ENCODE results near the gene AKIRIN1.
"Not testable (repeated sequence)": the region's sequence is repeated elsewhere in the genome, so short reads cannot be mapped to it uniquely, and the experiment has no call there.

The AKIRIN1 gene, protein sequence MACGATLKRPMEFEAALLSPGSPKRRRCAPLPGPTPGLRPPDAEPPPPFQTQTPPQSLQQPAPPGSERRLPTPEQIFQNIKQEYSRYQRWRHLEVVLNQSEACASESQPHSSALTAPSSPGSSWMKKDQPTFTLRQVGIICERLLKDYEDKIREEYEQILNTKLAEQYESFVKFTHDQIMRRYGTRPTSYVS

DNA sequence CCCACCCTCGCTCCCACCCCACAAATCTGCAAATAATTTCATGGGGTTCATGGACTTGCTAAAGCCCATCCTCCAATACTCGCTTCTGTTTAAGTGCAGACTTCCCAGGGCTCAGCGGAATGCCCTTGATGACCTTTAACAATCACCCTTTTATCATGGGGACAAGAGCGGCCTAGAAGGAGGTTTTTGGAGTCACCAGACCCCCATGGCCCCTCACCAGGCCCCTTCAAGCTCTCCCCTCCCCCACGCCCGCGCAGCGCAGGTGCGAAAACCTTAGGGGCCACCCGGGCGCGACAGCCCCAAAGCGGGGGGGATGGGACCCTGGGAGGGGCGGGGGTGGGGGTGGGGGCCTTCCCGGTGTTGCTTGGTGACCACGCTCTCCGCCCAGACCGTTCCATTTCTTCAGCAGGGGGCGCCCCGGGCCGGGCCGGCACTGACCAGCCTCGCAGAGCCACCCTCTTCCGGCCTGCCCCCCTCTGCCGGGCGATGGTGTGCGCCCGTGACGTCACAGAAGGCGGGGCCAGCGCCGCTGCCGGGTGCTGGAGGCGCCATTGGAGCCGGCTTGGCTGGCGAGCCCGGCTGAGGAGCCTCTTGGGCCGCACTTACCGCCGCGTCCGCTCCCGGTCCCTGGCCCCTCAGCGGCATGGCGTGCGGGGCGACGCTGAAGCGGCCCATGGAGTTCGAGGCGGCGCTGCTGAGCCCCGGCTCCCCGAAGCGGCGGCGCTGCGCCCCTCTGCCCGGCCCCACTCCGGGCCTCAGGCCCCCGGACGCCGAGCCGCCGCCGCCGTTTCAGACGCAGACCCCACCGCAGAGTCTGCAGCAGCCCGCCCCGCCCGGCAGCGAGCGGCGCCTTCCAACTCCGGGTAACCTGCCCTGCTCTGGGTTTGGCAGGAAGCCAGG, at the start of gene AKIRIN1:
Gene AKIRIN1, plus strand, starts transcription at position 539 of the 900 bp plus-strand sequence. Its CDS starts 105 bp downstream, at position 644.
- DNase-seq, result peak; percentile 99

DNA sequence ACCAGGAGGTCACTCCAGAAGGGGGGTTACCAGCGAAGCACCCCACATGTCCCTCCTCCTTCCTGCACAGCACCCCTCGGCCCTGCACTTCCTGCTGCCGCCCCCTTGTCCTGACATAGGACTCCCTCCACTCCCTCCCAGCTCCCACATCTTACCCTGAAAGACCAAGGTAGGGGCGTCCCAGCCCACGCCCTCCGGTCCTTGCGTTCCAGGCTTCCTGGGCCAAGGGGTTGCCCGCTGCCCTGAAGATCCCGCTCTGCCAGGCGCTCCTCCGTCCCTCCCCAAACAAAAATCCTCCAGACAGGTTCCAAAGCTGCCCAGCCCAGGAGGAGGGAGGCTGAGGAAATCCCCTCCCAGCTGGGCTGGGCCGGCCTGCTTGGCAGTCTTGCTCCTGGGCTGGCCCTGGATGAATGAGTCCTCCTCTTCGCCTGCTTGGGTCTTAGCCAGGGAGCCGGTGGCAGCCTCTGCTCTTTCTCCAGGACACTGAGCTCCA, 49.5 kb upstream of the AKIRIN1 start, which contains the start of gene RHBDL2:
Gene RHBDL2, minus strand, starts transcription at position 304 of the 493 bp plus-strand sequence. CDS start 22,618 bp downstream, outside the sequence.
- no peak for DNase-seq

DNA sequence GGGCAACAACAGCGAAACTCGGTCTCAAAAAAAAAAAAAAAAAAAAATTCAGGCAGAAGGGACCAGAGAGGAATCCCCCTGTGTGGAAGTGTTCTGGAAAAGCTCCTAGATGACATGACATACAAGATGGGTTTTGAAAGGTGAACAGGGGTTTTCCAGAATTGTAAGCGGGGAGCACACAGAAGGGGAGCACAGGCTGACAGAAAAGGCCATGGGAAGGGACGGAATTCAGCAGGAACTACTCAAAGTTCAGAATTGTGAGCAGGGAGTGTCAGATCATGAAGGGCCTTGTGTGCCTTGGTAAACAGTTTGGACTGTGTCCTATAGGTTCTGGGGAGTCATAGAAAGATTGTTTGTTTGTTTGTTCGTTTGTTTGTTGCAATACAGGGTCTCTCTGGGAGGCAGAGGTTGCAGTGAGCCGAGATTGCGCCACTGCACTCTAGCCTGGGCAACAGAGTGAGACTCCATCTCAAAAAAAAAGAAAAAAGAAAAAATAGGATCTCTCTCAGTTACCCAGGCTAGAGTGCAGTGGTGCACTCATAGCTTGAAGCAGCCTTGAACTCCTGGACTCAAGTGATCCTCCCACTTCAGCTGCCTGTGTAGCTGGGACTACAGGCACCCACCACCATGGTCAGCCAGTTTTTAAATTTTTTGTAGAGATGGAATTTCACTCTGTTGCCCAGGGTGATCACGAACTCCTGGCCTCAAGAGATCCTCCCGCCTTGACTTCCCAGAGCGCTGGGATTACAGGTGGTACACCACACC, 48.2 kb upstream of the AKIRIN1 start:
- no peak for DNase-seq

DNA sequence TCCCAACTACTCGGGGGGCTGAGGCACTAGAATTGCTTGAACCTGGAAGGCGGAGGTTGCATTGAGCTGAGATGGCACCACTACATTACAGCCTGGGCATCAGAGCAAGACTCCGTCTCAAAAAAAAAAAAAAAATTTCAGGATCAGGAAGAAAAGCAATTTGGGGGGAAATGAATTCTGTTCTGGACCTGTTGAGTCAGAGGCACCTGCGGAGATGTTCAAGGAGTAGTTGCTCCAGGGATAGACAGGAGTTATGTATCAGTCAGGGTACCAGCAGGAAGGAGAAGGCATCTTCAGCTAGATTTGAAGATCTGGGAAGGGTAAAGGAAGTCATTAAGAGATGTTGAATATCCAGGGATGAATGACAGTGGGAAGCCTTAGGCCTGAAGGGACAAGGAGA, 46.5 kb upstream of the AKIRIN1 start:
- no peak for DNase-seq

DNA sequence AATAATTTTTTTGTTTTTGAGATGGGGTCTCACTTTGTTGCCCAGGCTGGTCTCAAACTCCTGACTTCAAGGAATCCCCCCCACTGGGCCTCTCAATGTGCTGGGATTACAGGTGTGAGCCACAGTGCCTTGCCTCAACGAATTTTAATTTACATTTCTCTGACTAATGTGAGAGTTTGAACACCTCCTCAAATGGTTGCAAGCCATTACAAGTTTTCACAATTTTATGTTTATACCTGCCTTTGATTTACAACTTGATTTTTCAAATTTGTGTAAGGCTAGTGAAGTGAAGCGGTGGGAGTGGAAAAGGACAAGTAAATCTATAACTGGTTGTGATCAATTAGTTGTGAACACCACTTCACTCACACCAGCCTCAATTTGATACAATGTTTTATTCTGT, 40.5 kb upstream of the AKIRIN1 start:
- no peak for DNase-seq

DNA sequence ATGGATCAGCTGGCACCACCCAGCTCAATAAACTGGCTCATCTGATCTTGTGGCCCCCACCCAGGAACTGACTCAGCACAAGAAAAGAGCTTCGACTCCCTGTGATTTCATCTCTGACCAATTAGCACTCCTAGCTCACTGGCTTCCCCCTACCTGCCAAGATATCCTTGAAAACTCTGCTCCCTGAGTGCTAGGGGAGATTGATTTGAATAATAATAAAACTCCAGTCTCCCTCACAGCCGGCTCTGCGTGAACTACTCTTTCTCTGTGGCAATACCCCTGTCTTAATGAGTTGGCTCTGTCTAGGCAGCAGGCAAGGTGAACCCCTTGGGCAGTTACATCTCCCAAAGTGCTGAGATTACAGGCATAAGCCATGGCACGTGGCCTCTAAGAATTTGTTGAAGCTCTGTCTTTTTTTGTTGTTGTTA, 37.6 kb upstream of the AKIRIN1 start:
- DNase-seq, result no peak

DNA sequence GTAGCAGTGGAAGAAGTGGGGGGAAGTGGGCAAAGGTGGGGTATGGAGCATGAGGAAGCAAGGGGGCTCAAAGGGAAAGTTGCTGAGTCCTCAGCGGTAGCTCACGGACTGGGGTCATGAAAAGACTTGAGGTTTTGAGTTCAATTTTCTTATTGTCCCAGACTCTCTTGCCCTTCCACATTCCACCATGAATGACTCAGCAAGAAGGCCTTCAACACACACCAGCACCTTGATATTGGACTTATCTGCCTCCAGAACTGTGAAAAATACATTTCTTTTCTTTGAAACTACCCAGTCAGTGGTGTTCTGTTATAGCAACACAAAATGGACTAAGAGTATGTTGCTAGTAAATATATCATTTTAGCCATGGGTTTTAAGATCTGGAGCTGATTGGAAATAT, 32.1 kb upstream of the AKIRIN1 start:
- DNase-seq, result no peak

DNA sequence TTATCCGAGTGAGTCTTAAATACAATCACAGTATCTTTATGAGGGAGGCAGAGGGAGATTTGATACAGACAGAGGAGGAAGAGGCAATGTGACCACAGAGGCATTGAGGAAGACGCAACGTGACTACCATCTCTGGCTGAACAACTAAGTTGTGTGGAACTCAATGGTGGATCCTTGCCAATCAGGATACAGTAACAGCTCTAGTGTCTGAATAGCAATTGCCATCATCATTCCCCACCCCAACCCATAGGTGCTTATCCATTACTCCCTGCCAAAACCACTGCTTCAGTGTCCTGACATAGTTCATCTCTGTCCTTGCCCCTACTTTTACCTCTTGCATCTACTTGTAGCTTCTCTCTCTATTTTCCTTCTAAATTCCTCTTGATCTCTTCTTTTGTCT, 29.0 kb upstream of the AKIRIN1 start:
- no peak for DNase-seq

DNA sequence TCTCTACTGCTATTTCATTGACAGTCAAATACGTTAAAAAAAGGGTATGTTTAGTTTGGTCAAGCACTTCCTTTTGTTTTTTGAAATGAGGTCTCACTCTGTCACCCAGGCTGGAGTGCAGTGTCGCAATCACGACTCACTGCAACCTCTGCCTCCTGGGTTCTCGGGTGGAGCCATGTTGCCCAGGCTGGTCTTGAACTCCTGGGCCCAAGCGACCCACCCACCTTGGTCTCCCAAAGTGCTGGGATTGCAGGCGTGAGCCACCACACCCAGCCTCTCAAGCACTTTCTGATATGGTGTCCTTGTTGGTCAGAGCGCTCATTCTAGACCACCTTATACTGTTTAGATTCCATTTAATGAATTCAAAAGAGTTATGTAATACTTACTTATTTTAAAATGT, 28.5 kb upstream of the AKIRIN1 start:
- no peak for DNase-seq

DNA sequence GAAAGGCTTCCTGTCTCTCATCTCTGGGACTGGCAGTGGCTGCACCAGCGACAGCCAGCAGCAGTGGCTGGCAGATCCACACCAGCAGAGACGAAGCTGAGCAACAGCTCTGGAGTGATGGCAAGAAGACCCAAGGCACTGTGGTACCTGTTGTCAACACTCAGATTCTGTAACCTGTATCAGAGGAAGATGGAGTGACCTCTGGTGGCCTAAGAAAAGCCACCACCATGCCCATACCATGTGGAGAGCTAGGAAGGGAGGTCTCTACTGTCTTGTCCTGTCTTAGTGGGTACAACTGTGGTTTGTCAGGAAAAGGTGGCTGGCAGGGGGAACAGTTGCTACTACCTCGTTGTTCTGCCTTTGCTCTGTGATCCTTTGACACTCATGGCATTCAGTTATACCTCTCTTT, 26.9 kb upstream of the AKIRIN1 start:
- peak; percentile 37 for DNase-seq

DNA sequence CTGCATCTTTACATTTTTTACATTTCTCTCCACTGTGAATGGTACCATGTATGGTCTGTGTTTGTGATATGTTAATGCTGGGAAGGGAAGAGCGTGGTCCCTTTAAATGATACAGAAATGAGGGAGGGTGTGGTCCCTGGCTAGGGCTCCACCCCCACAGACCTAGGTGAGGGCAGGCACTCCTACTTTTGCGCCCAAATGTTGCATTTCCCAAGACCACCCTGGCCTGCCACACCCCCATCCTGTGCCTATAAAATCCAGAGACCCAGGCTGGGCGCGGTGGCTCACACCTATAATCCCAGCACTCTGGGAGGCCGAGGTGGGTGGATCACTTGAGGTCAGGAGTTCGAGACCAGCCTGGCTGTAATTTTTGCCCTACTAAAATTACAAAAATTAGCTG, 17.9 kb upstream of the AKIRIN1 start:
- DNase-seq, result not testable (repeated sequence)

DNA sequence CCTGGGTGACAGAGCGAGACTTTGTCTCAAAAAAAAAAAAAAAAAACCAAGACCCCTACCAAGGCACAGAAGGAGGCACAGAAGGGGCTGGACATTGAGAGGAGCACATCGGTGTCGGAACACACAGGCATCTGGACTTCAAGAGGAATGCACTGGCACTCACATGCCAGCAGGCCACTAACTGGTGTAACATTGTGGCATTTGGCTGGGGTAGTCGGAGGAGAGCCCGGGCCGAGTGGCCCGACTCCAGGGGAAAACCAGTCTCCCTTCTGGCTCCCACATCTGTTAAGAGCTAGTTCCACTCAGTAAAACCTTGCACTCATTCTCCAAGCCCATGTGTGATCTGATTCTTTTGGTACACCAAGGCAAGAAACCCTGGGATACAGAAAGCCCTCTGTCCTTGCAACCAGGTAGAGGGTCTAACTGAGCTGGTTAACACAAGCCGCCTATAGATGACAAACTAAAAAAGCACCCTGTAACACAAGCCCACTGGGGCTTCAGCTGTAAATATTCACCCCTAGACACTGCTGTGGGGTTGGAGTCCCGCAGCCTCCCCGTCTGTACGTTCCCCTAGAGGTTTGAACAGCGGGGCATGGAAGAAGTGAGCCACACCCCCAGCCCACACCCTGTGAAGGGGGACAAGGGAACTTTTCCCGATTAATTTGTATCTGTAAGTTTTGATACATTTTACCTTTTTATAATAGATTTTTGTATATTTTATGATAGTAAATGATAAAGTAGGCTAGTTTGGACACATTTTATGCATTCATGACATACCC, 17.2 kb upstream of the AKIRIN1 start:
- no peak for DNase-seq

DNA sequence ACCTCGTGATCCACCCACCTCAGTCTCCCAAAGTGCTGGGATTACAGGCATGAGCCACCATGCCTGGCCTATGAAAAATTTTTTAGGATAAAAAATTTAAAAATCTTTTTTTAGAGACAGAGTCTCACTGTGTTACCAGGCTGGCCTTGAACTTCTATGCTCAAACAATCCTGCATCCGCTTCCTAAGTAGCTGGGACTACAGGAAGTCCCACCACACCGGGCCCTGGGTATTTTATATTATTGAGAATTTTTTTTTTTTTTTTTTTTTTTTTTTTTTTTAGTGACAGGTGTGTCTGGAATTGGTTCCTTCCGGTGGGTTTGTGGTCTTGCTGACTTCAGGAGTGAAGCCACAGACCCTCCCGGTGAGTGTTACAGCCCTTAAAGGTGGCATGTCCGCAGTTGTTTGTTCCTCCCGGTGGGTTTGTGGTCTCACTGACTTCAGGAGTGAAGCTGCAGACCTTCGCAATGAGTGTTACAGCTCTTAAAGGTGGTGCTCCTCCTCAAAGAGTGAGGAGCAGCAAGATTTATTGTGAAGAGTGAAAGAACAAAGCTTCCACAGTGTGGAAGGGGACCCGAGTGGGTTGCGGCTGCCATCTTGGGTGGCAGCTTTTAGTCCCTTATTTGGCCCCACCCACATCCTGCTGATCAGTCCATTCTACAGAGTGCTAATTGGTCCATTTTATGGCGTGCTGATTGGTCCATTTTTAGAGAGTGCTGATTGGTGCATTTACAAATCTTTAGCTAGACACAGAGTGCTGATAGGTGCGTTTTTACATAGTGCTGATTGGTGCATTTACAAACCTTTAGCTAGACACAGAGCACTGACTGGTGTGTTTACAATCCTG, 13.5 kb upstream of the AKIRIN1 start:
- DNase-seq, result not testable (repeated sequence)

DNA sequence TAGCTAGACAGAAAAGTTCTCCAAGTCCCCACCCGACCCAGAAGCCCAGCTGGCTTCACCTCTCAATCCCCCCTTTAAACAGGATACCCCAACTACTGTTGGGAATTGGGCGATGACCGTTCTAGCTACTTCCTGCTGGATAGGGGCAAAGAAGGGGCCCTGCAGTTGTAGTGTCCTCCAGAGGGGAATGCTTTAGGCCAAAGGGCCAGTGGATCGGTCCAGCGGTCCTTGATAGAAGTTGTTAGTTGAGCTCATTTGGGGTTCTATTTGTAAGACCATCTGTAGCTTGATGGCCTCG, 12.9 kb upstream of the AKIRIN1 start:
- not testable (repeated sequence) for DNase-seq

DNA sequence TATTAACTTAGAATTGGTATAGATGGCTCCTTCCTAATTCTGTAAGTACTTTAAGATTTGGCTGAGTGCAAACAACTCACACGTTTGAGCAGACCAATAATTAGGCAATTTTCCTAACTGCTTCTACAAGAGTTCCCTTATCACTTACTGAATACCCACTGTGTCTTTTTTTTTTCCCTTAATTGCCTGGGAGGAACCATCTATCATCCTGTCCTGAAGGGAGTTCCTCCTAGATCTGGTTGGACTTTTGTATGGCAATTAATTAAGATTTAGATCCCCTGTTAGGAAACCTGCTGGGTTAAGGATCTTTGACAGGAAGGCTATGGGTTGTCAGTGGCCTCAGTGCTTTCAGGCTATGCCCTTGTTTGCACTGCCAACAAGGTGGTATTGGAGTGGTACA, 11.7 kb upstream of the AKIRIN1 start:
- DNase-seq, result not testable (repeated sequence)

DNA sequence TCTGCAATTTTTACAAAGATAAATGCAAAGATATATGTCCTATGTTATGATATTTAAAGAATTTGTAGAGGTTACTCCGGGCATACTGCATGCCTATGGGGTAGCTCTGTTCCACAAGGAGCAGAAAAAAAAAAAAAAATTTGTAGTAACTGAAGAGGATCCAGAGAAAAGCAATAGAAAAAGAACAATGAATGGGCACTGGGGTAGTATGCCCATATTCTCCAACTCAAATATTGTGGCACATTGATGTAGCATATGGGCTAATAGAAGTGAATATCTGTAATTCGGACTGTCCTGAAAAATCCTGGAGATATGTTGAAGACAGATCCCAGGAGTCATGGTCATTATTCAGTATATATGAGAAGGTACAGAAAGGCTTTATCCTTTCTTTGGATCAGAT, 1.1 kb upstream of the AKIRIN1 start:
- DNase-seq, result no peak

DNA sequence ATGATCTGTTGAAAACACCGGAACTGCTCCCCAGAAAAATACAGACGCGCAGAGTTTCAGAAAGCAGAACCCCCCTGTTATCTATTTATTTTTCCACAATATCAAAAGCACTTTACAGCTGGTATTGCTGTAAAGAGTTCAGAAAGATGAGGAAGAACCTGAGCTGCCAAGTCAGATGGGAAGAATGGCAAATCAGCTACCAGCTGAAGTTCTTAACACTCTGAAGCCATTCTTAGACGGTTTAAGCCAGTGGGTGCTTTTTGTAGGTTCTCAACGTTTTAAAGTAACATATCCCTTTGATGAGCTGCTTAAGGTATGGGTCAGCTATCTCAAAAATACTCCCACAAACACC, 714 bp upstream of the AKIRIN1 start:
- DNase-seq, result no peak

DNA sequence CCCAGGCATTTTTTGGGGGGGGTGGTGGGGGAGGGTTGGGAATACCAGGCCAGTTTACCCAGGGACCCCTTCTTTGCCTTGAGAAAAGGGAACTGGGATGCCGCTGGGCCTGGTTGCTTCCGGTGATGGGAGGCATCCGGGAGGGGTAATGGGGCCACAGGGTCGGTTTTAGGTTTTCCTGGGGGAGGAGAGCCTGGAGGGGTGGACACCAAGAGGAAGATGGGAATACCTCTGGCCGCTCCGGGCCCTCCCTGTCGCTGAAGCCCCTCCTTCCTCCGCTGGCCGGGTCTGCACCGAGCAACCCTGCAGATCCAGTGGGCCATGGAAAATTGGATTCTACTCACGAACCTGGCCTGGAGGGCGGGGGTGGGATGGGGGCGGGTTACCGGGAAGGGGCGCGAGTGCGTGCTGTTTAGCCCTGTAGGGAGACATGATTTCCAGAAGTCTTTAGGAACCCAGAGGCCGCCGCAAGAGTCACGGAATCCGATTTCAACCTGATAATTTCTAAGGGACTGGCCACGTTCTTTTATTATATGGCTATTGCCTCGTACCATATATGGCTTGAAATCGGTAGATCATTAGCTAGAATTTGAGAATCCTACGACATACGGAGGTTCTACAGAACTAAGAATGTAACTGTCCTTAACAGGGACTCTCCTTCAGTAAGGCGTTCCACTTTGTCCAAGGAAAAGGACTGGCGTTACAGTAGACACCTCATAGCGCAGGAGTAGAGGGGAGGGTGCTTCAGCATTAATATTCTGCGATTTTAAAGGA, 749 bp downstream of the AKIRIN1 start:
- DNase-seq, result peak; percentile 15

DNA sequence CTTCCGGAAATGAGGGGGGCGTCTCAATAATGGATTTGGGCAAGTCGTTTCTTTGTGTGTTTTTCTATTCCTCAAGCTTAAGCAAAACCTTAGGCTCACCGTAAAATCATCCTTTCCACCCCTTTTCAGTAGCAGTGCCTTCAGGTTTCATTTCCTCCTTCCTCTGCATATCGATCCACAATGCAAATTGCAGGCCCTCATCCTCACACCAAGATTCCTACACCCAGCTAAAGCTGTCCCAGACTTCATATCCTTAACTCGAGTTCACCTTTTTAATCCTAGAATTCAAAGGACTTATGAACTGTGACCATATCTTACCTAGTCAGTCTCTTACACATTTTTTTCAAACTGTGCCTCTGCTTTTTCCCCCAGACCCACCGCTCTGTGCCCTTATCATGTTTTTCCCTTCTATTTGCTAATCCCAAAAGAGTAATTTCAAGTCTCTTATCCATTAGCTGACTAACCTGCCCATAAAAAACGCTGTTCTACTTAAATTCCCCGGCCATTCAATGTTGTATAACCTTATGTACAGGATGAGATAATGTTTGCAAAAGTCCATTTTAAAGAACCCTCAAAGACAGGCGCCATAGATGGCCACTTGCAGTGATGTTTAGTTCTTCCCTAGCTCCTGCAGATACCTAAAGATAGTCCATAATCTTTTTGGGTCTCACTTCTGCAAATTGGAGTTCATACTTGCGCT, 1.5 kb downstream of the AKIRIN1 start:
- peak; percentile 57 for DNase-seq

DNA sequence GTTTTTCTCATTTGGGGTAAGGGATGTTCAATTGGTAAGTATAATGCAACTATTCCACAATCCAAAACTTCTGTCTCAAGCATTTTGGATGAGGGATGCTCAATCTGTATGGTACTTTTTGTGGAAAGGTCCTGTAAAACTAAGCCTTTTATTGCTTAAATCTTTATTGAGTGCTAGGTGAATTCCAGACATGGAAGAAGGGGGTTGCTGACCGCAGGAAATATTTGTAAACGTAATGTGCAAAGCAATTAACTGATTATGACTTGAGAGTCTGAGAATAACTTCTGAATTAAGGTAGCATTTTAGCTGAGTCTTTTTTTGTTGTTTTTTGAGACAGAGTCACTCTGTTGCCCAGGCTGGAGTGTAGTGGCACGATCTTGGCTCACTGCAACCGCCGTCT, 3.1 kb downstream of the AKIRIN1 start:
- no peak for DNase-seq

Data from RPMI8226 (cell line).